T-helper 9 cell (primary cell): ENCODE data around the gene KHNYN.
"Not testable (repeated sequence)": the region's sequence is repeated elsewhere in the genome, so short reads cannot be mapped to it uniquely, and the experiment has no call there.

Experiments
- DNase-seq: peaks from one replicate; pipeline ENCODE4 v3.0.0-alpha.2; 2020

KHNYN gene

GRCh38 chr14:24439257-24439656 is 9.5 kb downstream of the KHNYN start:
- DNase-seq = no peak

- no peak for DNase-seq
Observed at GRCh38 chr14:24439830-24440605, 10.3 kb downstream of the KHNYN start.

GRCh38 chr14:24440606-24441399 is 11.0 kb downstream of the KHNYN start:
- DNase-seq = no peak

GRCh38 chr14:24441485-24441884 is 11.7 kb downstream of the KHNYN start:
- no peak for DNase-seq

- DNase-seq = no peak
Observed at GRCh38 chr14:24441904-24442239, 12.1 kb downstream of the KHNYN start.

- DNase-seq = peak; percentile 89
Observed at GRCh38 chr14:24442240-24443052, 12.7 kb downstream of the KHNYN start, which contains the start of gene SDR39U1. Gene SDR39U1, minus strand, starts transcription at chr14:24442776. Its CDS starts 7 bp downstream, at chr14:24442769.

- DNase-seq = no peak
Observed at GRCh38 chr14:24443053-24443665, 13.4 kb downstream of the KHNYN start.

- DNase-seq = not testable (repeated sequence)
Observed at GRCh38 chr14:24450828-24451227, 21.1 kb downstream of the KHNYN start.

GRCh38 chr14:24456980-24457379 is 27.2 kb downstream of the KHNYN start:
- no peak for DNase-seq

- DNase-seq = no peak
Observed at GRCh38 chr14:24458736-24459135, 29.0 kb downstream of the KHNYN start.

- no peak for DNase-seq
Observed at GRCh38 chr14:24459331-24459730, 29.6 kb downstream of the KHNYN start.

- no peak for DNase-seq
Observed at GRCh38 chr14:24461336-24461735, 31.6 kb downstream of the KHNYN start.

GRCh38 chr14:24463017-24463883 is 33.5 kb downstream of the KHNYN start:
- no peak for DNase-seq

GRCh38 chr14:24463884-24464785 is 34.4 kb downstream of the KHNYN start:
- DNase-seq = no peak

GRCh38 chr14:24465368-24465767 is 35.6 kb downstream of the KHNYN start:
- DNase-seq = no peak

GRCh38 chr14:24465805-24466204 is 36.1 kb downstream of the KHNYN start:
- no peak for DNase-seq

GRCh38 chr14:24470450-24470849 is 40.7 kb downstream of the KHNYN start:
- not testable (repeated sequence) for DNase-seq

GRCh38 chr14:24473211-24473610 is 43.5 kb downstream of the KHNYN start:
- no peak for DNase-seq

GRCh38 chr14:24475261-24475660 is 45.5 kb downstream of the KHNYN start:
- no peak for DNase-seq

- not testable (repeated sequence) for DNase-seq
Observed at GRCh38 chr14:24479999-24480398, 50.2 kb downstream of the KHNYN start.
